Measurements from ENCODE around the gene ECSCR. TPM values are rescaled to one million over a fixed set of nuclear protein-coding genes. Genes with fewer than 3 reads are reported as not detected.
A peak's percentile ranks its signal among the peaks of the same experiment; 100 is the strongest.

ECSCR gene
- total RNA-seq, 1 experiment from 2014 or later: not detected

DNA sequence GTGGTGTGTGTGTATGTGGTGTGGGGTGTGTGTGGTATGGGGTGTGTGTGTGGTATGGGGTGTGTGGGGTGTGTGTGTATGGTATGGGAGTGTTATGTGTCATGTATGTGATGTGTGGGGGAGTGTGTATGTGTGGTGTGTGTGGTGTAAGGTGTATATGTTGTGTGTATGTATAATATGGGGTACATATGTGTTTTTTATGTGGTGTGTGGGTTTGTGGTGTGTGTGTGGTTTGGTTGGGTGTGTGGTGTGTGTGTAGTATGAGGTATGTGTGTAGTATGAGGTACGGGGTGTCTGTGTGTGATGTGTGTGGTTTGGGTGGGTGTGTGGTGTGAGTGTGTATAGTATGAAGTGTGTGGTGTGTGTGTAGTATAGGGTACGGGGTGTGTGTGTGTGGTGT, 11.4 kb downstream of the ECSCR start:
- TF ChIP-seq SIN3A (IDR thresholded peaks at IDR 0.05; ENCODE audit: borderline replicate concordance, insufficient read depth, low read depth, low read length) (no peak), TCF7L2 (IDR thresholded peaks at IDR 0.05; ENCODE audit: low read depth, low read length) (no peak)
- Histone ChIP-seq H3K4me3 (ENCODE audit: low read depth in 2 of 2, low read length in 2 of 2) (no peak overlapping the region), H3K27ac (ENCODE audit: low read length) (no peak overlapping the region), H3K4me1 (ENCODE audit: control insufficient read depth, insufficient read depth, low read length) (no peaks in the 10 kb centered on the region), H3K9me3 (ENCODE audit: control insufficient read depth, insufficient read depth, low read depth, low read length) (no peaks in the 10 kb centered on the region), H3K27me3 (ENCODE audit: control insufficient read depth, insufficient read depth, low read length) (no peaks in the 10 kb centered on the region), H3K36me3 (ENCODE audit: control insufficient read depth, insufficient read depth, low read length) (no peaks in the 10 kb centered on the region)
- no TSS peak for BruUV-seq (replicated peaks)
- CTCF ChIA-PET: no interaction called here
- POLR2A ChIA-PET: no interaction called here
- intact Hi-C loops (cut with micrococcal nuclease; ENCODE audit: unreplicated experiment): no loop called here
- ATAC-seq (no peak), DNase-seq (ENCODE audit: low read depth, low spot score) (no peak)
- in situ Hi-C loops (cut with HindIII; ENCODE audit: low pct_unique_long_range_greater_than_20kb, low sequenced_read_pairs): no loop called here

DNA sequence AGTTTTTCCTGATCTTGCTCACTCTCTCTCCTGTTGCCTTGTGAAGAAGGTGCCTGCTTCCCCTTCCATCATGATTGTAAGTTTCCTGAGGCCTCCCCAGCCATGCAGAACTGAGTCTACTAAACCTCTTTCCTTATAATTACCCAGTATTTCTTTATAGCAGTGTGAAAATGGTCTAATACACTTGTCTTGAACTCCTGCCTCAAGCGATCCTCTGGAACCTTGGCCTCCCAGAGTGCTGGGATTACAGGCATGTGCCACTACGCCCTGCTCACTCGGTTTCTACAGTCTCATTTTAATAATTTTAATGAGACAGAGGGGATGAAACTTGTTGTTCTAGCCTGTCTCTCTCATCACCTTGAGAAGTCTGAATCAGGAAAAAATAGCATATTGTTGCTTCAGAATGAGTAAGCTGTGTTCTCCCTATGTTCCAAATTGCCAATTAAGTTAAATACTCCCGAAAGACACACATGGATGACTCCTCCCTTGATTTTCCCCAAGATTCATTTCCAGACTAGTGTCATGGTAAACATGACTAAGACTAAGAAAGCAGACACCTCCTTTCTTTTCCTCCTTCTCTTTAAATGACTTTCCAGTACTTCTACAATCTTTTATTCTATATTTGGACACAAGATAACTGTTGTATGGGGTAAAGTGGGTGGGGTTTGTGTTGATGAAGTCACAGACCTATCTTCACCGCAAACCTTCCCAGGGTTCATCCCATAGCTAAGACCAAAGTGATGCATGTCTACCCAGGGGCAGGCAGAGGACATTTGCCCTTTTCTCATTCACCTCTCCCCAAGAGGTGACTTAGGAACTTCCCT, 15.4 kb downstream of the ECSCR start:
- no peak overlapping the region for H3K4me3 ChIP-seq (ENCODE audit: low read depth in 2 of 2, low read length in 2 of 2)
- no peaks in the 10 kb centered on the region for H3K9me3 ChIP-seq (ENCODE audit: control insufficient read depth, insufficient read depth, low read depth, low read length)
- BruUV-seq (replicated peaks): no TSS peak
- H3K27ac ChIP-seq (ENCODE audit: low read length): no peak overlapping the region
- in situ Hi-C loops (cut with HindIII; ENCODE audit: low pct_unique_long_range_greater_than_20kb, low sequenced_read_pairs): no loop called here
- TF ChIP-seq, protein P1, sequence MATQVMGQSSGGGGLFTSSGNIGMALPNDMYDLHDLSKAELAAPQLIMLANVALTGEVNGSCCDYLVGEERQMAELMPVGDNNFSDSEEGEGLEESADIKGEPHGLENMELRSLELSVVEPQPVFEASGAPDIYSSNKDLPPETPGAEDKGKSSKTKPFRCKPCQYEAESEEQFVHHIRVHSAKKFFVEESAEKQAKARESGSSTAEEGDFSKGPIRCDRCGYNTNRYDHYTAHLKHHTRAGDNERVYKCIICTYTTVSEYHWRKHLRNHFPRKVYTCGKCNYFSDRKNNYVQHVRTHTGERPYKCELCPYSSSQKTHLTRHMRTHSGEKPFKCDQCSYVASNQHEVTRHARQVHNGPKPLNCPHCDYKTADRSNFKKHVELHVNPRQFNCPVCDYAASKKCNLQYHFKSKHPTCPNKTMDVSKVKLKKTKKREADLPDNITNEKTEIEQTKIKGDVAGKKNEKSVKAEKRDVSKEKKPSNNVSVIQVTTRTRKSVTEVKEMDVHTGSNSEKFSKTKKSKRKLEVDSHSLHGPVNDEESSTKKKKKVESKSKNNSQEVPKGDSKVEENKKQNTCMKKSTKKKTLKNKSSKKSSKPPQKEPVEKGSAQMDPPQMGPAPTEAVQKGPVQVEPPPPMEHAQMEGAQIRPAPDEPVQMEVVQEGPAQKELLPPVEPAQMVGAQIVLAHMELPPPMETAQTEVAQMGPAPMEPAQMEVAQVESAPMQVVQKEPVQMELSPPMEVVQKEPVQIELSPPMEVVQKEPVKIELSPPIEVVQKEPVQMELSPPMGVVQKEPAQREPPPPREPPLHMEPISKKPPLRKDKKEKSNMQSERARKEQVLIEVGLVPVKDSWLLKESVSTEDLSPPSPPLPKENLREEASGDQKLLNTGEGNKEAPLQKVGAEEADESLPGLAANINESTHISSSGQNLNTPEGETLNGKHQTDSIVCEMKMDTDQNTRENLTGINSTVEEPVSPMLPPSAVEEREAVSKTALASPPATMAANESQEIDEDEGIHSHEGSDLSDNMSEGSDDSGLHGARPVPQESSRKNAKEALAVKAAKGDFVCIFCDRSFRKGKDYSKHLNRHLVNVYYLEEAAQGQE (IDR thresholded peaks at IDR 0.05; ENCODE audit: insufficient read depth in 1 of 2, low read depth in 2 of 2, low read length in 1 of 2): no peak
- TF ChIP-seq POLR2AphosphoS5 (IDR thresholded peaks at IDR 0.05; ENCODE audit: low read depth, low read length): no peak
- no peak for TF ChIP-seq TCF7L2 (IDR thresholded peaks at IDR 0.05; ENCODE audit: low read depth, low read length)
- TF ChIP-seq SIN3A (IDR thresholded peaks at IDR 0.05; ENCODE audit: borderline replicate concordance, insufficient read depth, low read depth, low read length): no peak
- ATAC-seq: no peak
- no peak for DNase-seq (ENCODE audit: low read depth, low spot score)
- H3K27me3 ChIP-seq (ENCODE audit: control insufficient read depth, insufficient read depth, low read length): no peaks in the 10 kb centered on the region; the same call in 1 of the 2 replicates
- no peaks in the 10 kb centered on the region for H3K4me1 ChIP-seq (ENCODE audit: control insufficient read depth, insufficient read depth, low read length)
- H3K36me3 ChIP-seq (ENCODE audit: control insufficient read depth, insufficient read depth, low read length): no peaks in the 10 kb centered on the region
- ChIA-PET CTCF (no interaction called here), POLR2A (interaction anchor here (0.6 to 1.0 kb wide), 2 partner anchors 22 to 32 kb away, joined by 3 to 5 read pairs; no protein-coding TSS in a partner anchor)
- intact Hi-C loops (cut with micrococcal nuclease; ENCODE audit: unreplicated experiment): no loop called here

DNA sequence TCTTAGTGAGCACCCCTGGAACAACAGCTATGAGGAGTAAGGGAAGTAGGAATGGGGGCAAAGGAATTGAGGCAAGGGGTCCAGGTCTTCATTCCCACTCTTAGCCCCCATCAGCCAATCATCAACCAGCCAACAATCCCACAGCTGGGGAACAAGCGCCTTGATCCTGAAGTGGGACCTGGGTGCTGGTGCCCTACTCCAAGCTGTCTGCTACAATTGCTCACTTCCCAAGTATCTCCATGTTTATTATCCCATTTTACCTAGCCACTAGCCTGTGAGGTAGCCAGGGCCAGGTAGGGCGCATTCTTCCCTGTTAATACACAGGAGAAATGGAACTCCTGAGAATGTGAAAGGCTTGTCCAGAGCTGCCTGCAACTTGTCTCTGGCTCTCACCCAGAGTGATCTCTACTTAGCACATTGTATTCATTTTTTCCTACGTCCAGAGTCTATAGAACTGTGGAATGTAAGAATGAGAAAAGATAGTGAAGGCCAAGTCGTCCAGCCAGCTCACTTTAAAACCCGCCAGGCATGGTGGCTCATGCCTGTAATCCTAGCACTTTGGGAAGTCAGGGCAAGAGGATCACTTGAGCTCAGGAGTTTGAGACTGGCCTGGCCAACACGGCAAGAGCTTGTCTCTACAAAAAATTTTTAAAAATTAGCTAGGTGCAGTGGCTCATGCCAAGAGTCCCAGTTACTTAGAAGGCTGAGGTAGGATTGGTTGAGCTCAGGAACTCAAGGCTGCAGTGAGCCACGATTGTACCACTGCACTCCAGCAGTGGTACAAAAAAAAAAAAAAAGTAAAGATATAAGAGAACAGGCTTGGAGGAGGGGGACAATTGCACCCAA, 17.0 kb downstream of the ECSCR start:
- intact Hi-C loops (cut with micrococcal nuclease; ENCODE audit: unreplicated experiment) (no loop called here), in situ Hi-C loops (cut with HindIII; ENCODE audit: low pct_unique_long_range_greater_than_20kb, low sequenced_read_pairs) (no loop called here)
- Histone ChIP-seq H3K27me3 (ENCODE audit: control insufficient read depth, insufficient read depth, low read length) (no peaks in the 10 kb centered on the region; the same call in 1 of the 2 replicates), H3K4me1 (ENCODE audit: control insufficient read depth, insufficient read depth, low read length) (no peaks in the 10 kb centered on the region), H3K9me3 (ENCODE audit: control insufficient read depth, insufficient read depth, low read depth, low read length) (no peaks in the 10 kb centered on the region), H3K27ac (ENCODE audit: low read length) (no peak overlapping the region), H3K4me3 (ENCODE audit: low read depth in 2 of 2, low read length in 2 of 2) (no peak overlapping the region), H3K36me3 (ENCODE audit: control insufficient read depth, insufficient read depth, low read length) (no peaks in the 10 kb centered on the region)
- ATAC-seq: 0 out of 2 replicates have a peak, but pooled peaks have one; percentile 43
- no TSS peak for BruUV-seq (replicated peaks)
- DNase-seq (ENCODE audit: low read depth, low spot score): no peak
- TF ChIP-seq, protein P1 (IDR thresholded peaks at IDR 0.05; ENCODE audit: insufficient read depth in 1 of 2, low read depth in 2 of 2, low read length in 1 of 2): no peak
- TF ChIP-seq SIN3A (IDR thresholded peaks at IDR 0.05; ENCODE audit: borderline replicate concordance, insufficient read depth, low read depth, low read length): no peak
- TF ChIP-seq POLR2AphosphoS5 (IDR thresholded peaks at IDR 0.05; ENCODE audit: low read depth, low read length): no peak
- TF ChIP-seq, protein P2, sequence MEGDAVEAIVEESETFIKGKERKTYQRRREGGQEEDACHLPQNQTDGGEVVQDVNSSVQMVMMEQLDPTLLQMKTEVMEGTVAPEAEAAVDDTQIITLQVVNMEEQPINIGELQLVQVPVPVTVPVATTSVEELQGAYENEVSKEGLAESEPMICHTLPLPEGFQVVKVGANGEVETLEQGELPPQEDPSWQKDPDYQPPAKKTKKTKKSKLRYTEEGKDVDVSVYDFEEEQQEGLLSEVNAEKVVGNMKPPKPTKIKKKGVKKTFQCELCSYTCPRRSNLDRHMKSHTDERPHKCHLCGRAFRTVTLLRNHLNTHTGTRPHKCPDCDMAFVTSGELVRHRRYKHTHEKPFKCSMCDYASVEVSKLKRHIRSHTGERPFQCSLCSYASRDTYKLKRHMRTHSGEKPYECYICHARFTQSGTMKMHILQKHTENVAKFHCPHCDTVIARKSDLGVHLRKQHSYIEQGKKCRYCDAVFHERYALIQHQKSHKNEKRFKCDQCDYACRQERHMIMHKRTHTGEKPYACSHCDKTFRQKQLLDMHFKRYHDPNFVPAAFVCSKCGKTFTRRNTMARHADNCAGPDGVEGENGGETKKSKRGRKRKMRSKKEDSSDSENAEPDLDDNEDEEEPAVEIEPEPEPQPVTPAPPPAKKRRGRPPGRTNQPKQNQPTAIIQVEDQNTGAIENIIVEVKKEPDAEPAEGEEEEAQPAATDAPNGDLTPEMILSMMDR (IDR thresholded peaks at IDR 0.05): no peak
- TF ChIP-seq TCF7L2 (IDR thresholded peaks at IDR 0.05; ENCODE audit: low read depth, low read length): no peak
- POLR2A ChIA-PET: interaction anchor here (0.7 kb wide), 1 partner anchor 23 kb away, joined by 3 read pairs; no protein-coding TSS in a partner anchor
- CTCF ChIA-PET: no interaction called here
